HG02763 (cell line): ENCODE data around the gene PPM1H.
A peak's percentile ranks its signal among the peaks of the same experiment; 100 is the strongest.
"Not testable (repeated sequence)": the region's sequence is repeated elsewhere in the genome, so short reads cannot be mapped to it uniquely, and the experiment has no call there.

Source experiments
- ATAC-seq: cut with Tn5 transposase; IDR thresholded peaks from one replicate; pipeline ENCODE4 v1.9.1; 2021; ENCODE audit warnings: mild to moderate bottlenecking, moderate library complexity; ENCODE audit not compliant: unreplicated experiment

The PPM1H gene

DNA sequence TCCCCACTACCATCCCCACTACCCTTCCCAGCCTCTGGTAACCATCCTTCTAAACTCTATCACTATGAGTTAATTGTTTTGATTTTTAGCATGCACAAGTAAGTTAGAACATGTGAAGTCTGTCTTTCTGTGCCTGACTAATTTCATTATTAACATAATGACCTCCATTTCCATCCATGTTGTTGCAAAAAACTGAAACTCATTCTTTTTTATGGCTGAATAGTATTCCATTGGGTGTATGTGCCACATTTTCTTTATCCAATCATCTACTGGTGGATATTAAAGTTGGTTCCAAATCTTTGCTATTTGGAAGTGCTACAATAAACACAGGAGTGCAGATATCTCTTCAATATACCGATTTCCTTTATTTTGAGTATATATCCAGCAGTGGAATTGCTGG, 13.2 kb upstream of the PPM1H start:
- no peak for ATAC-seq

- ATAC-seq: no peak
Observed at GRCh38 chr12:62947364-62947763, 12.4 kb upstream of the PPM1H start.

DNA sequence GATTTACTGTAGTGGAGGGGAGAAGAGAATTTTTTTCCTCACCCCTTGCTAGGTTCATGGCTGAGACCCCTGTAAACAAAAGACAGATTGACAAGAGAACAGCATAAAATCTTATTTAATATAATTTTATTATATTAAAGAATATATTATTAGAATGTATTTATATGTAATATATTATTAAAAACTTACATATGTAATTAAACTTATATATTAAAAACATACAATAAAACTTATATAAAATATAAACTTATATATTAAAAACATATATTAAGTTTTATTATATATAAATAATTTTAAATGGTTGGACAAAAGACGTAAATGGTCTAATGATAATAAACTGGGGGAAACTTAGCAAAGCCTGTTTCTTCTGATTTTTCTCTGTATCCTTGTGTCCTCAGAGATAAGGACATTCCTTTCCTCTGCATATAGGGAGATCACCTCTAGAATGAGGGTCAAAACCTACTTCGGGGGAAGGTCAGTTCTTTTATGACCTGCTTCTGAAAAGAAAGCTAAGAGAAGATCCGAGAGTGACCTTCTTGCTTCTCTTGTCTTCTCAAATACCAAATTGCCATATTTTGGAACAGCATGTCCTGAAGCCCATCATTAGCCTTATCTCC, 8.9 kb upstream of the PPM1H start:
- ATAC-seq: no peak

GRCh38 chr12:62942316-62942715, 7.4 kb upstream of the PPM1H start:
- not testable (repeated sequence) for ATAC-seq

- peak; percentile 36 for ATAC-seq
Observed at GRCh38 chr12:62934239-62934798, 631 bp downstream of the PPM1H start.

GRCh38 chr12:62933602-62934238, 1.2 kb downstream of the PPM1H start:
- no peak for ATAC-seq

DNA sequence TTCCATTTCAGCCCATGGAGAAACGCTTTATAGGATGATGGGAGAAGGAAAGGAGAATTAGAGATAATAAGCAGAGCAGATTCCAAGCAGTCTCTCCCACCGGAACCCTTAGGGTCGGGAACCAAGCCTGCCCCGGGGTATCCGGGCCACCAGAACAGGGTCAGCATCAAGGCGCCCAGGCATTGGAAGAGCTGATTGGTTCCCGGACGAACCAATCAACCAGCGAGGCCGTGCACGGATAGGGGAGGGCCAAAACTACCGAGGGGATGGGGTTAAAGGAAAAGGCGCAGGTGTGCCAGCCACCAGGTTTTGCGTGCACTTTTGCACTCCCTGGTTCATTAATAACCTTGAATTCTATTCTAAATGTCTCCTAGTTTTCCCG, 1.7 kb downstream of the PPM1H start:
- no peak for ATAC-seq

DNA sequence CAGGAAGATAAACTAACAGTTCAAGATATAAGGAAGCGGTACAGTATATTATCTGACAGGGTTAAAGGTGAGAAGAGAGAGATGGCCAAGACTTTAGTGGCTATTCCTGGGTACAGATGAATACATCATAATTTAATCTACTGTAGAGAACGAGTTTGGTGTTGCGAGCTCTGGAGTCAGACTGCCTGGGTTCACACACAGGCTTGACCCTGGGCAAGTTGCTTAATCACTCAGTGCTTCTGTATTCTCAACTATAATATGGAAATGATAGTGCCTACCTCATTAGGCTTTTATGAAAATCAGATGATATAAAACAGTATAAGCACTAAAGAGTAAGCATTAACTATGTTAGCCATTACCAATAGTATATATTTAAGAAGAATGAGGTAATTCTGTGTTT, 3.5 kb downstream of the PPM1H start:
- ATAC-seq: no peak

DNA sequence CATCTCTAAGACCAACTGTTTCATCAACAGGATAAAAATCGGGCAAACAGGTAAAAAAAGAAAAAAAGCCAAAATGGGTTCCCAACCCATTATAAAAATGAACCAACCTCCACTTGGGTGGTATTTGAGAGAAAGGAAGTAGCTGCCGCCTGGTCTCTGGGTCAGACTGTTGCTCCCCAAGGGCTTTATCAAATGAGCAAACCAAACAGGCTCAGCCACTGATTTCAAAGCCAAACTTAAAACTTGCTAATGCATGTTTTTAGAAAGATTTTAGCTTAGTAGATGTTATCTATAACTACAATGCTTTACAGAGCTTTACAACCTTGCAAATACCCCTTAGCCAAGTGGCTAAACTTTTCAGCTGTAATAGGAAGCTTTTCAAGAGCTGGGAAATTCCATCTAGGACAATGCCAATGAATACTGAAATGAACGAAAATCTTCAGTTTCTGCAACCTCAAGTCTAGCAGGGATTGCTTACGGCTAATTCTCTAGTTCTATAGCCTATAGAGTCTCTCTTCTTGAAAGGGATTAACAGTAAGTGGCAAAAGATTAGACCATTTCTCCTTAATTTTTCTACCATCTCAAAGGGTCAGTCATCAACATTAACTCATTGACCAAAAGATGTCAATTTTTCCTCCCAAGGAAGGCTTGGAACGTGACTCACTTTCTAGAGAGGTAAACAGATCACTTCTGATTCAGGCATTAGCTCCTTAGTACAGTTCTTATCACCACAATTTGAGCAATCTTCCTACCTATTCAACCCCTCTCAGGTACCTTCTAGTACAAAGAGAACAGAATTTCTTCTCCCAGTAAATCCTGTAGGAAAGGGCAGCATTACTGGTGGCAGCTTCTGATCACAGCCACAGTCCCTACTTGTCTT, 4.2 kb downstream of the PPM1H start:
- no peak for ATAC-seq

- no peak for ATAC-seq
Observed at GRCh38 chr12:62928632-62929031, 6.3 kb downstream of the PPM1H start.

- ATAC-seq: no peak
Observed at GRCh38 chr12:62925680-62926079, 9.3 kb downstream of the PPM1H start.

DNA sequence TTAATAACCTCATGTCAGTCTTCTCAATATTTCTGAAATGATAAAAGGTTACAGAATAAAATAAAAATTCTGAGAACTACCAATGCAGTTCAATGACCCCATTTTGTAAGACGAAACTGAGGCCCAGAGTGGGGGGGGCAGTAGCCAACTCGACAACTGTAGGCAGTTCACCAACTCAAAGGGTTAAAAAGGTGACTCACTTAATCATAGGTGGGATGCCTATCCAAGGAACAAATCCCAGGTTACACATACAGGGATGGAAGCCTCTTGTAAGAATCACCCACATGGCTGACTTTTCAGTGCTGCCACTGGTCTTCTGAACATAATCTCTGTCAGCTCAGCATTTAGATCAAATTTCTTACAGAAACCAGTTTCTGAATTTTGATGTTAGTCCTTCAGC, 10.9 kb downstream of the PPM1H start:
- ATAC-seq: no peak

- no peak for ATAC-seq
Observed at GRCh38 chr12:62922539-62922938, 12.4 kb downstream of the PPM1H start.

DNA sequence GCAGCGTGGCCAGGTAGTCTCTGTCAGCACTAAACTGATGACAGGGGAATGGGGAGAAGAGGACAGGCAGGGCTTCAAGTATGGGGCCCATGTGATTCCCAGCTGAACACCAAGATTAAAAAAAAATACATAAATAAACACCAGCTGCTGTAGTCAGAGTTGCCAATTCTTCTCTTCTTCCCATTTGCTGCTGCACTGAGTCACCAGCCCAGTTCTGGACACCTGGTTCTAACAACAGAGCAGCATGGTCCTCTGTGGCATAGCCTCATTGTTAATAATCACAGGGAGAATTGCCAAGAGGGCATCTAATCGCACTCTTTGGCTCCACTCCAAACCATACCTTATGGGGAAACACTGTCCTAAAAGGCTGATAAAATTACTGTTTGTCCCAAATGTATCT, 15.1 kb downstream of the PPM1H start:
- no peak for ATAC-seq

GRCh38 chr12:62917926-62918325, 17.0 kb downstream of the PPM1H start:
- no peak for ATAC-seq

- no peak for ATAC-seq
Observed at GRCh38 chr12:62916632-62917425, 18.1 kb downstream of the PPM1H start.

- ATAC-seq: no peak
Observed at GRCh38 chr12:62915204-62915529, 19.8 kb downstream of the PPM1H start.

DNA sequence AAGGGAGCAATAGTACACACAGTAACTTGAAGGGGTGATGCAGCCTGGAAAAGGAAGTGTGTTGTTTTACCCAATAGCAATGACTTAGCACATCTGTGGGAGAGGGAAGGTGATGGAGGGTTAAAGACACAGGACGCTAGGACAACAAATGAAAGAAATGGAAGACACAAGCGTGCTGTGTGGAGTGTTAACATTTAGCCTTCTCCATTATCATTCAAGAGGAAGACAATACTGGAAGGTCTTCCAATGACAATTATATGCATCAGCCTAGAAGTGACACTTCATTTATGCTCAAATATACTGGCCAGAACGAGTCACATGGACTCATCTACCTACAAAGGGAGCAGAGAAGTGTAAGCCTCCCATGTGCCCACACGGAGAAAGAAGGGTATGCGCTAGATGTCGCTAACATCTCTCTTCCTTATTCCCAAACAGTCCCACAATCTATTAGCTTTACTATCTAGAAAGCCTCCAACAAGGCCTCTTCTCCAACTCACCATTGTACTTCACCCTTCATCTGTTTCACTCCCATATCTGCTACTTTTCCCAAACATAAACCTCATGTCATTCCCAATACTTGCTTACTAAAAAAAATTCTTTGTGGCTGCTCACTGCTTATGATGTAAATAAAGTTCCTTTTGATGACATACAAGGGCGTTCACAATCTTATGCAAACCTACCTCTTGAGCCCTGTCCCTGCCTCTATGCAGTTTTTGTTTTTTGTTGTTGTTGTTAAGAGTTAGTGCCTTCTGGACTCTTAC, 20.3 kb downstream of the PPM1H start:
- no peak for ATAC-seq

GRCh38 chr12:62913380-62913779, 21.6 kb downstream of the PPM1H start:
- no peak for ATAC-seq

GRCh38 chr12:62912644-62913043, 22.3 kb downstream of the PPM1H start:
- no peak for ATAC-seq
